Astrocyte of the hippocampus (primary cell): ENCODE measurements around the gene TSC22D3.
A peak's percentile ranks its signal among the peaks of the same experiment; 100 is the strongest.

Experiments used
- DNase-seq: peaks from one replicate; pipeline ENCODE4 v3.0.0; 2011; ENCODE audit warnings: low read depth, low spot score

Gene TSC22D3

GRCh38 chrX:107730991-107731766, 44.4 kb downstream of the TSC22D3 start:
- DNase-seq: no peak

GRCh38 chrX:107730298-107730655, 45.3 kb downstream of the TSC22D3 start:
- DNase-seq: no peak

DNA sequence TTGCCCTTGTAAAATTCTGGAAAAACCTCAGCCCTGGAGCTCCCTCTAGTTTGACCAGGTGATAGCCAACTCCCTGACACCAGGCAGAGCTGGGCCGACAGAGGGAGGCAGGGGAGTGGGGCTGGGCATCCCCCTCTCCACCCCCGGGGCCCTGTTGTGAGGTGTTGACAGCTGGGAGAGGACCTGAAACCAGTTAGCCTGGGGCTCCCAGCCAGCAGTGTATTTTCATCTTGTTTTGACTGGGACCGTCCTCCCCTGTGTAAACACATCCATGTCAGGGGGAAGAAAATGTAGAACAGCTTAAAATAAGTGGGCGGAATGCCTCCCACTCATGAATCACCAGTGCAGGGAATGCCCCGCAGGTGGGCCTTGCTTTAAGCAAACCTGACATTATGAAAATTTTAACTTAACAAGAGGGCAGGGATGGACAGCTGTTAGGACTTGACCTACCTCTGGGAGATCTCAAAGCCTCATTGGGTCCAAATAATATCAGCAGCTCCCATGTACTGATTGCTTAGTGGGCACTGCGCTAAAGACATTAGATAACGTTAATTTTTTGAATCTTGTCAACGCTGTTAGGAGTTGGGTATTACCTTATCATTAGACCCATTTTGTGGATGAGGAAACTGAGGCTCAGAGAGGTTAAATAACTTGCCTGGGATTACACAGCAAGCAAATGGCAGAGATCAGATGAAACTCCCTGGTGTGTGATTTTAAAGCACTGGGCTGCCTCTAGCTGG, 45.9 kb downstream of the TSC22D3 start:
- DNase-seq: no peak

- DNase-seq: no peak
These were observed 47.1 kb downstream of the TSC22D3 start for GRCh38 chrX:107728371-107729099.

- no peak for DNase-seq
These were observed 48.6 kb downstream of the TSC22D3 start for GRCh38 chrX:107726816-107727534.

DNA sequence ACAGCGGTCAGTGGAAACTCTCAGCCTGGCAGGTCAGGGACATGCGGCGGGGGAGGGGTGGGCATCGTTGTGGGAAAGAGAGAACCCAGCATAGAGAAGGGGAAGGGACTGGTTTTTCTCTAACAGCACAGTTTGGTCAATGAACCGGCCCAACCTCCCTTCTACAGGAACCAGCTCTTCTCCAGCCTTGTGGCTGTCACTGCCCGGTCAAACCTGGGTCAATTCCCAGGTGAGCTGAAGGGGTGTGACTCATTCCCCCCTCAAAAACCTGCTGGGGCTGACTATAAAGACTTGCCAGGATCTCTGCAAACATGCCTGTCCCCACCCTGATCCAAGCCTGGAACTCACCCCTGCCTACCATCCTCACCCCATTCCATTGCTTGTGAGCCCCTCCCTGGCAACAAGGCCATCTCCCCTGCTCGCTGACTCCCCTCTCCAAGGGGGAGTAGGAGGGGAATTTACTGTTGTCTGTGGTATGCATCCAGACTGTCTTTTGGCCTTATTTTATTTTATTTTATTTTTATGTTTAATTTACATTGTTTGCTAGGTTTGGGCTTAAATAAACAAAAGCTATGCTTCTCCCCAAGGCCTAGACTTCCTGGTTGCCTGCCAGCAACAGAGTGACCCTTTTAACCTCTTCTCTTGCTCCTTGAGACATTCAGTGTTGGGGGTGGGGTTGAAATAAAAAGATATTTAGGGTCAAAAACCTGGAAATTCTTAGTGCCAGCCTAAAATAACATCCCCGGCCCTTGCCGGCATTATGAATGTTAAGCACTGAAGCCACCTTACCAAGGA, 49.6 kb downstream of the TSC22D3 start:
- no peak for DNase-seq

GRCh38 chrX:107724653-107725052, 50.9 kb downstream of the TSC22D3 start:
- DNase-seq: no peak

DNA sequence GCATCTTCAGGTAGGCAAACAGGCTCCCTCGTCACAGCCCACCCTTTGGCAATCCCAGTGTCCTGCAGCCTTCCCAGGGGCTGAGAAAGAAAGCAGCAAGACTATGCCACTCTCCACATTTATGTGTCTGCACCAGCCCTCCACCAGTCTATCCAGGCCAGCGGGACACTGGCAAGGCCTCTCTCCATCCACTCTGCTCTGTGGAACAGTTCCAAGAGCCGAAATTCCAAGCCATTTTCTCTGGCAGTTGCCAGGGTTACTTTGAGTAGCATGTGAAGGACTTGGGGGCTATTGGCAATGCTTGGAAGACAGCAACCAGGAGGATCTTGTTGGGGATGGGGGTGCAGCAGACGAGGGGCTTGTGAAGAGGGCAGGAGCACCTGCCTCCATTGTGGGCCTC, 52.1 kb downstream of the TSC22D3 start:
- DNase-seq: no peak

DNA sequence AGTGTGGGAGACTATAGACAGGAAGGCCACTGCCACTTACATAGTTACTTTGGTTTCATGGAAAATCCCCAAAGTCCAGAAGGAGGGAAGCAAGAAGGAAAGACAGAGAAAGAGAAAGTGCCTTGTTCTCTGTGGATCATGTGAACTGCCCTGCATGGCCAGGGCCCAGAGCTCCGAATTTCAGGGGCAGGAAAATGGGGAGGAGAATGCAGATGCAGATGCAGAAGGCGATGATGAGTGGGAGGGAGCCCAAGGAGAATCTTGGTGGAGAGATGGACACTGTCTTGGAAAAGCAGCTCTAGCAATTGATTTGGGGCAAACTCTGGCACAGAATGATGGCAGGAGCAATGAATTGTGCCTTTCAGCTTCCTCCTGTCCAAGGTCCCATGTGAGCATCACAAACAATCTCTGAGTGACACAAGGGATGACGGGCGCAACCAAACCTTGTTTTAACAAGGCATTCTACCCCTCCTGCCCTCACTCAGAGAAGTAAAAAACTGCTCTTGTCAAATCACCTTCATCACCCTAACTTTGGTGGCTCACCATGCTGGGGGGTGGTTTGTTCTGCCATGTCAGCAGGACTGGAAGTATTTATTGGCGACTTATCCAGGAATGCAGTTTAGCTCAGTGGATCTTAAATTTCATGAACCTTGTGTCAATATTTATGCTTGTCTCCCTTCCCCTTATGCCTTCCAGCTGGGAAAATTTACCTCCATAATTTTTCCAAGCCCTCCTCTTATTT, 53.5 kb downstream of the TSC22D3 start:
- DNase-seq: no peak

DNA sequence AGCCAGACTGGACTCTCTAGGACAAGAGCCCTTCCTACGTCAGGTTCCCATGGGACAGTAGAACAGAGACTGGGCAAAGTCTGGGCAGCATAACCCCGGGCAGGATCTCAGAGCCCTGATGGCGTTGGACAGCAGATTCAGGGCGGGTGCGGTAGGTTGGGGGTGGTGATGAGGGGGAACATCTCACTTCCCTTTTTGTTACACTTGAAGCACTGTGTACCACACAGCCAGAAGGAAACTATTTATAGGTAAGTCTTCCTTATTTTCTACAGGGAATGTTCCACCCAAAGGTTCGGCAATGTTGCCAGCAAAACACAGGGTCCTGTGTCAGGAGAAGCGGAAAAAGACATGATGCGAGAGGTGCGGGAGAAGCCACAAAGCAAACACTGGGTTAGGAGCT, 54.3 kb downstream of the TSC22D3 start:
- no peak for DNase-seq

DNA sequence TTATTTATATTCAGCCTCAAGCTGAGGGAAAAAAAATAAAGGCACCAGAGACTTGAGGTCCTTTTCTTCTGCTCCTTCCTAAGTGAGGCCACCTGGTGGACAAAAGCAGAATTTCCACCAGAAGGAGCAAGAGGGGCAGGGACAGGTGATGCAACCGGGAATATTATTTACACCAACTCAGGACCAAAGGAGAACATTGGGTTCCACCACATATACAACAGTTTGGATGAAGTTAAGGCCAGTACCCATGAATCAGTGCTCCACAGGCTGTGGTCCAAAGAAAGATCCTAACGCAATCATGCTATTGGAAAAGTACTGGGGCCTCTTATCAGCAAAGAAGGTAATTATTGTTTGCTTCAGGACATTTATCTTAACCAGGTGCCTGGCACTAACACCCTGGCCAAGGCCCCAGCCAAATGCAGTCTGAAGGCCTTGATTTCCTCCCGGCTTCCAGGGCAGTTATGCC, 57.4 kb downstream of the TSC22D3 start:
- peak; percentile 84 for DNase-seq

GRCh38 chrX:107716816-107717700, 58.5 kb downstream of the TSC22D3 start:
- peak; percentile 84 for DNase-seq

DNA sequence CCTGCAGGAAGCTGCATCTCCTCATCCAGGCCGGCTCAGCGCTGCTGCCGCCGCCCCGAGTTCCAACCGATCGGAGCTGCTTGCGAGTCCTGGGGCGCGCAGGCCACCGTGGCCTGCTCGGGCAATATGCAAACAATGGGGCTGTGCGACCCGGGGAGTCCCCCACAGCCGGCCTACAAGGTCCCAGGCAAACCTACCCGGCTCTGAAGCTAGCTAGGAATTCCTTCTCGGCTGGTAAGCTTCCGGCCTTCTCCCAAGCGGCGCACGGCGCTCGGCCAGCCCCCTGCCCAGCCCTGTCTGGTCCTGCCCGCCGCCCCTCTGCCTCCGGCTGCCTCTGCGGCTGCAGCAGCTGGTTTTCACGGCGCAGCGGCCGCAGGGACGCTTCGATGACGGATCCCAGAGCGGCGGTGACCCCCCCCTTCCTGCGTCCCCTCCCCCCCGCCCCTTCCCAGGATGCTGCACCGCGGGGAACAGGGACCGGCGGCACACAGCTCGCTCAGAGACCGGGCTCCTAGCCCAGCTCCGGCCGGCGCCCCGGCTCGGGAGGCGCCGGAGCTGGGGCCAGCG, 59.4 kb downstream of the TSC22D3 start:
- peak; percentile 58 for DNase-seq

- DNase-seq: no peak
These were observed 60.1 kb downstream of the TSC22D3 start for GRCh38 chrX:107715331-107716117.

GRCh38 chrX:107714206-107714891, 61.2 kb downstream of the TSC22D3 start:
- DNase-seq: peak; percentile 23

DNA sequence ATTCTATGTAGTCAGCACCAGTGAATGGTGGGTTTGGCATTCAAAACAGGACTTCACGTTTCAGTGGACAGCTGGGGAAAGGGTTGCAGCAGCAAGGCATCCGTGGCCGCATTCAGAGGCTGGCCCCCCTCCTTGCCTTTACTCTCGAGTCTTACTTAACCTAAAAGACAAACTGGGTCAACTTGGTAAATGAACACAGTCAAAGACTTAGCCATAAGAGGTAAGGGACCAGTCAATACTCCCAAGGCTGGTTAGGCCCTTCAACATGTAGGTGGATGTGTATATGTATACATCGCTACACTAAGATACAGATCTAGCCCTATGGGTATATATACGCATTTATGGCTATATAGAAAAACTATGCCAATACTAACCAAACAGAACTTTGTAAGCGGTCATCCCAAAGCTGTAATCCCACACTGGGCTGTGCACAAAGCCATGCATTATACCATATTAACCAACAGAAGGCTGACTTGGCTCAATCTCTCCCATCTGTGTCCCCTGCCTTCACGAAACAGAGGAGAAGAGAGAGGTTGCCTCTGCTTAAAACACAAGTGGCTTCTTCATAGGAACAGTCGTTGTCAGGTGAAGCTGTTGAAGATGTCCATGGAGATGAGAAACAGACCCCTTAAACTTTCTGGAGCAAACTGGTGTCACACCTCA, 61.9 kb downstream of the TSC22D3 start:
- no peak for DNase-seq

GRCh38 chrX:107713203-107713542, 62.4 kb downstream of the TSC22D3 start:
- no peak for DNase-seq
